GM18873 (cell line): ENCODE data around the gene APLNR.

Experiments used
- ATAC-seq: cut with Tn5 transposase; IDR thresholded peaks from one replicate; pipeline ENCODE4 v1.9.1; 2021; ENCODE audit warnings: mild to moderate bottlenecking, moderate library complexity, moderate number of reproducible peaks; ENCODE audit not compliant: unreplicated experiment, low FRiP score

The APLNR gene

DNA sequence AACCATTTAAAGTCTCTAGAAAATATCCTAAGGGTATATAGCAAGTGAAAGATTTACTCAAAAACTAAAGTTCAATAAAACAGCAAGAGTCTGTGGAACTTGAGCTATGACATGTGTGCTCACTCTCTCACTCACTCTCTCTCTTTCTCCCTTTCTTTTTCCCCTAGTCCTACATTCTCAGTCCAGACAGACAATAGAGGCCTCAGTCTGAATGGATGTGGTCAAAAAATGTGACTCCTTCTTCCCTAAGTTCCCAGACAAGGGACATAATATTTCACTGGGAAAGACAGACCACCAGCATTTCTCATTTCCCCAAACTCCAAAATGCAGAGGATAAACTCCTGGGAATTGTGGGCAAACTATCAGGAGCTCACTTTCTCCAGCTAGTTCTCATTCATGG lies 17.6 kb upstream of the APLNR start:
- ATAC-seq, result no peak

DNA sequence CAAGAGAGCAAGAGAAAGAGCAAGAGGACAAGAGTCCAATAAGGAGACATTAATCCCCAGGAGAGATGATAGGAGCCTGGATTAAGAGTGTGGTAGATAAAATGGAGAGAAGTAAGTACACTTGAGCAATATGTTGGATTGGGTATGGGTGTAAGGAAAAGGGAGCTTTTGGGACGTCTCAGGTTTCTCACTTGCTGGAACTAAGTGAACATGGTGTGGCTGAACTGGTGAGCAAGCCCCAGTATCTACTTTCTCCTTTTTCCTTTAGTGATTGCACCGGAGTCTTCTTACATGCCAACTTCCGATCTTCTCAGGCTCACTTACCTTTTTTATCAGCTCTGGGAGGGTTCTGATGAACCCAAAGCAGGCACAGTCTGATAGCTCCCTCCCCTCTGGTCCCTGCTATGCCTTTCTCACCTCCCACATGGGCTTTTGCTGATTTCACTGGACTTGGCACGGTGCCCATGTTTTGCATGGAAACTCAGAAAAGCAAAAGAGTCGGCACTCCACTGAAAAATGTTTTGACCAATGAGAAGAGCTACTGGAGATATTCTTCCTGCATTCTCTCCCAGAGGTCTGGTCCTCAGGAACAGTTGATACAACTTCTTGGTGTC lies 14.5 kb upstream of the APLNR start:
- no peak for ATAC-seq

DNA sequence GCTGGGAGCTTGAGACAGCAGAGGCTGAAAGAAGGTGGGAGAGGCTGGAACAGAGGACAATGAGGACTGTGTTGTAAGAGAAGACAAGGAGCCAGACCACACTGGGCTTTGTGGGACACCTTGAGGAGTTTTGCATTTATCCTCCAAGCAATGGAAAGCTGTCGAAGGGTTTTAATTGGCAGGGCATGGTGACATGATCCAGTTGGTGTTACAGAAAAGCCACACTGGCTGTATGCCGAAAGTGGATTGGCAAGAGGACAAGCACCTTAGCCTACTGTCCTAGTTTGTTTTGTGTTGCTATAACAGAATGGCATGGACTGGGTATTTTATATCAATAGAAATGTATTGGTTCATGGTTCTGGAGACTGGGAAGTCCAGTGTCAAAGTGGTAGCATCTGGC lies 14.0 kb upstream of the APLNR start:
- ATAC-seq, result no peak

DNA sequence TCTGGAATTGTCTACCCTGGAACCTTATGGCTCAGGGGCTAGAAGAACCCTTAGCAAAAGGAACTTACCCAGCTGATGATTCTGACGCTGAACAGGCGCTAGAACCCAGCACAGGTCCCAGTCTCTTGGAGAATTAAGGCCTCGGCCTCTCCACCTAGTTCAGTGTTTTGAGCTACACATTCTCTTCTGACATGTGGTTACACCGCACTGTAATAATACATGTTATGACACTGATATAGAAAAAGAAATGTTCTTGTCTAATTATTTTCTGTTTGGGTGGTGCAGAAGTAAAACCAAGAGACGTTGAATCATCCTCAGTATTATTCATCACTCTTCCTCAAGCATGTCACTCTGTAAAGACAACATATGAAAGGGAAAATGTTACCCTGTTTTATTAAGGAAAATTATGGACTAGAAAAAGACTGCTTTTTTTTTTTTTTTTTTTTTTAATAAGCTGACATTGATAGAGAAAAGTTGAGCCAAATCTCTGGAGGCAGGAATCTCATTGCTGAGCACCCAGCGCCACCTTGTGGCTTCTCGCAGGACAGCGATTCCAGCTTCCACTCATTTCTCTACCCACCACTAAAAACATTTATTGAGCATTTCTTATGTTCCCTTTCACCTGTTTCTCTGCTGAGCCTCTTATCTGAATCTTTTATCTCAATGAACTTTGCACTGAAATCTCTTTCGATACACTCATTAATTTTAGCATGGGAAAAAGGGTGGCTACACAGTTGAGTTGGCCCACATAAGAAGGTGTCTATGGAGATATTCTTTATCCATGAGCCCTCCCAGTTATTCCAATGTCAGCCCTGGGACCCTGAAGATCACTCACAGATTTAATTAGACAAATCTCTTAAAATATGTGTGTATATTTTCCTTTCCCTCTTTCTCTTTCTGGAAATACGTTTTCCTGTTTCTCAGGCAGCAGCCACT lies 12.6 kb upstream of the APLNR start:
- ATAC-seq, result peak; percentile 50

DNA sequence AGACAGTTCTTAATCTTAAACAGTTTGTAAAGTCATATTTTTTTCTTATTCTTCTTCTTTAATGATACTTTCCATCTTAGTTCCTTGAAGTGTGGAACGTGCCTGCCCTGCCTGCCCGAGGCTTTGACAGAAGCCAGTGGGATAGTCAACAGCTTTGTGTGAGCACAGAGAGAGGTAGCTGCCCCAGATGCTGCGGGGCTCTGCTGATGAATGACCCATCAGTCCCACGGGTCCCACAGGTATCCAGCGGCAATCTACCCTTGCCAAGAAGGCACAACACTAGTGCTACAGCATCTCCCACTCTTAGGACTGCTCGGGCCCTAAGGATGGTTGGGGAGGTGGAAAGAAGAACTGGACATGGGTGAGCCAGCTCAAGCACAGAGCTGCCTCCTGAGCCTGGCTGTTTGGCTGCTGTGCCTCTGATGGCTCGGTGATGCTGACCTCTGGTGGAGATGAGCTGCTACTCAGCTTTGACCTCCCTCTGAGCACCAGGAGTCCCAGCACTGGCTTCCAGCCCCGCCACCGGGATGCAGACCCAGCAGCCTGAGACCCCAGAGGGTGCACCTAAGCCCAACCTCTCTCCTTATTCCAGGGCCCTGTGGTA lies 11.8 kb upstream of the APLNR start:
- peak; percentile 48 for ATAC-seq

DNA sequence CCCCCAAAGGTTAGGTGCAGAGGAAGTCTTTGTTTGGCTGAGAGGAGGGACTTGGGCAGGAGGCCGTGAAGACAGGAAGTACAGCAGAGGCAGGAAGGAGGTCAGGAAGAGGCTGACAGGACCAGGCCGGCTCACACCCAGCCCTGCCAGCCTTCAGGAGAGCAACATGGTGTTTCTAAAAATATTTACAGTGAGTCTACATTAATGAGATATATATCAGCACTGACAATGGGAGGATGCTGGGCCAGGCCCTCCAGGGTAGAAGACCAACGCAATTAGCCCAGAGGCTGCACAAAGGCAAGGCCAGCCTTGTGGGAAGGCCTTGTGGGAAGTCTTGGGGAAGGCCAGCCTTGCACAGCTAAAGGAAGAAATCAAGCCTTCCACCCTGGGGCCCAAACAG lies 7.9 kb upstream of the APLNR start:
- ATAC-seq, result no peak

DNA sequence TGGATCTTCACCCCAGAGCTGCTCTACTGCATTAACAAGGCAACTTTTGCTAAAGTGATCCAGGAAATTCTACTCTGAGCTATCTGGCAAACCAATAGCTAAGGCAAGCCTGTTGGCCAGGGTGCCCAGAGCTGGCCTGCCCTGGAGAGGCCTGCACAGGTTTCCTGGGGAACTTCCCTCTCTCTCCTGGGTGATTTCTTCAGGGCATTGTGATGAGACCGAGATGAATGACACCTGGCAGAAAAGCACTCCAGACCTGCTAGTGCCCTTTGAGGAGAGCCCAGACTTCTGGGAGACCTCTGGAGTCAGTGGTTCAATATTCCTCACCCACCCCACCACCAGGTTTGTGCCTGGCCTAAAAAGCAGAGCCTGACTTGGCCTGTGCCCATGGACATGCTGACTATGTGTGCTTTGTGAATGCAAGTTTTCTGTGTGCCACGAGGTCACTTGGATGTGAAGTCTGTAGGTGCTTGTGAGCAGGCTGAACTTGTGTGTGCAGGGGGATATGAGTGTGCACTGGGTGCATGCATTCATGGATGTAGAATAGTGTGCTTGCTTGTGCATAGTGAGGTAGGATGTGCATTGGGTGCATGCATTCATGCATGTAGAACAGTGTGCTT lies 4.4 kb upstream of the APLNR start:
- ATAC-seq, result no peak

DNA sequence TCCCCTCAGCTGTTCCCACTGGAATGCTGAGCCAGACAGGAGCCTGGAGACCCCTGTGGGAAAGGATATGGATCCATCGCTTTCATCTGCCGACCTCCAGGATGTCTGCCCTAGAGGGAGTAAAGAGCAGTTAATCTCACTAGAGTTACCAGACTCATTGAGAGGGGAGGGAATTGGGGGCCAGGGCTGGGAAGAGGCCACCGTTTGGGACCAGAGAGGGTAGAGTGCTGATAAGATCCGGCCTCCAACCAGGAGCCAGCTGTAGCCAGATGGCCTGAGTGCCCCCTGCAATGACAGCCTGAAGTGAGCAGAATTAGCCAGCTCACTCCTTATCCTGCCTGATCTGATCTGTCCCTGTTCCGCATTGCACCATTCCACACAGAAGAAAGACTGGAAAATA lies 3.7 kb upstream of the APLNR start:
- no peak for ATAC-seq

DNA sequence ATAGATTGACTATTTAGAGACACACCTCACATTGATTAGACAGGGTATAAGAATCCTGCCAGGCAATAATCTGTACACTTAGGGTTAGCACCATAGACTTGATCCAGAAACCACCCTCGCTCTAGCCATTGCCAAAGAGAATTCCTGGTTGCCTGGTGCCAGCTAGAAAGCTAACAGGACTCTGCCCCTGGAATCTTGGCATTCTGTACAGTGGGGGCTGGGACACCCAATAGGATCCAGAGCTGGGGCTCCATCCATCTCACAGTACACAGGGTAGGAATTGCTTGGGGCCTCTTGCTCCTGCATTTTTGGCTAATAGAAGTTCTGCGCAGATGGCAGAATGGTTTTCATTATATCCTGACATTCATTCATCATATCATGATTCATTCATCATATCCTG lies 3.0 kb upstream of the APLNR start:
- no peak for ATAC-seq

DNA sequence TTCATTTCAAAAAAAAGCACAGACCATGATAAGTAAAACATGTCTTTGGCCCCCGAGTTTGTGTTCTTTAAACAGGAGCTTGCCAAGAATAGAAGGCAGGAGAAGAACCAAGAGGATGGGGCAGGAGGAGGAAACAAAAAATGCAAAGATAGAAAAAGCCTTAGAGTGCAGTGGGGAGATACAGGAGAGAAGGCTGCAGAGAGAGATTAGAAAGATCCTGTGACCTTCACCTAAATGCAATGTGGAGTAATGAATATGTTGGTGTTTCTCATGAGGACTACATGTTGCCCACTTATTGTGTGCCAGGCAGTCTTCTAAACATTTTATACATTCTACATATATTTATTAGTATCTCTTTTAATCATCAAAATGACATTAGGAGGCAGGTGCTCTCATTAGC lies 2.3 kb upstream of the APLNR start:
- ATAC-seq, result no peak

DNA sequence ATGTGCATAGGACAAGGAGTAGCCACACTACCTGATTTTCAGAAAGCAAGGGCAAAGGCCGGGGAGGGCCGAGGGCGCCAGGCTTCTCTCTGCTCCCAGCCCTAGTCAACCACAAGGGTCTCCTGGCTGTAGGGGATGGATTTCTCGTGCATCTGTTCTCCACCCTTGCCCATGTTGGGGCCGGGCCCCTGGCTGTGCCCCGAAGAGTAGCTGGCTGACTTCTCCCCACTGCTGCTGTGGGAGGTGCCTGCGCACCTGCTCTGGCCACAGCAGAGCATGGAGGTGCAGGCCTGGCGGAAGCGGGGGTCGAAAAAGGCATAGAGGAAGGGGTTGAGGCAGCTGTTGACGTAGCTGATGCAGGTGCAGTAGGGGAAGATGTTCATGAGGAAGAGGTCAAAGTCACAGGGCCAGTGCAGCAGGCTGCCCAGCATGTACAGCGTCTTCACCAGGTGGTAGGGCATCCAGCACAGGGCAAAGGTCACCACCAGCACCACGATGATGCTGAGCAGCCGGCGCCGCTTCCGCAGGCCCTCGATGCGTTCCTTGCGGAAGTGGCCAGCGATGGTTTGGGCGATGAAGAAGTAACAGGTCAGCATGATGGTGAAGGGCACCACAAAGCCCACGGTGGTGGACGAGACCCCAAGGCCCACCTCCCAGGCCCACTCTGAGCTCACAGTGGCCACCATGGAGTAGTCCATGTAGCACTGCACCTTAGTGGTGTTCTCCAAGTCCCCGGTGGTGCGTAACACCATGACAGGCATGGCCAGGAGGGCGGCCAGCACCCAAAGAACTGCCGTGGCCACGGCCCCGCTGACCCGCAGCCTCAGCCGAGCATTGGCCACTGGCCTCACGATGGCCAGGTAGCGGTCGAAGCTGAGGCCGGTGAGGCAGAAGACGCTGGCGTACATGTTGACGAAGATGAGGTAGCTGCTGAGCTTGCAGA lies 1.0 kb downstream of the APLNR start:
- ATAC-seq, result no peak

DNA sequence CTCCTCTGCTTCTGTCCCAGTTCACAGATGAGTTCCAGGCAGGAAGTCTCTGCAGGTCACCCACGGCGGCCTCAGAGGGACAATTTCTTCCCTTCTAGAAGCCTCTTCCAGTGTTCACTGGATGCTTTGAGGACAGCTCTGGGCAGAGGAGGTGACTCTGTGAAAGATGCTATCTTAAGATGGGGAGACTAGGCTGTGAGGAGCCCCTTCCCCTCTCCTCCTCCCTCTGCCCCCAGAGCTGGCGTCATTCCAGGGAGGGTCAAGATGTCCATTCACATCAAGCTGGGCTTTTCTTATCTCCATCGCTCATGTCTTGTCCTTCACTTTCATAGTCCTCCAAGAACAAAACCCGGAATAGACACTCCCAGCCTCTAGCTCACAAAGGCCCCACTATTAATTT lies 3.3 kb downstream of the APLNR start:
- ATAC-seq, result no peak

DNA sequence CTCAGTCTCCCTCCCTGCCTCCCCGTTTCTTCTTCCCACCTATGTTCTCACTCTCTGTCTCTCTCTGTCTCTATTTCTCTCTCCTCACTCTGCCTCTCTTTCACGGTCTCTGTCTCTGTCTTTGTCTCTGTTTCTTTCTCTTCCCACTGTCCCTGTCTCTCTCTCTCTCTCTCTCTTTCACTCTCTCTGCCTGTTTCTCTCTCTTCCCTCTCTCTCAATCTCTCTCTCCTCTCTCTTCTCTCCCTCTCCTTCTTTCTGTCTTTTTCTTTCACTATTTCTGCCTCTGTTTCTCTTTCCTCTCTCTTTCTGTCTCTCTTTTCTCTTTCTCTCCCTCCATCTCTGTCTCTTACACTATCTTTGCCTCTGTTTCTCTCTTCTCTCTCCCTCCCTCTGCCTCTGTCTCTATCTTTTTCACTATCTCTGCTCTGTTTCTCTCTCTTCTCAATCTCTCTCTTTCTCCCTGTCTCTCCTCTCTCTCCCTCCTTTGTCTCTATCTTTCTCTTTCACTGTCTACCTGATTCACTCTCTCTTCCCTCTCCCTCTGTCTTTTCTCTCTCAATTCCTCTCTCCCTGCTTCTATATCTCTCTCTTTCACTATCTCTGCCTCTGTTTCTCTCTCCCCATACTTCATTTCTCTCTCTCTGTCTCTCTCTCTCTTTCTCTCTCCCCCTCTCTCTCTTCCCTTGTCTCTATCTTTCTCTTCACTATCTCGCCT lies 5.4 kb downstream of the APLNR start:
- no peak for ATAC-seq

DNA sequence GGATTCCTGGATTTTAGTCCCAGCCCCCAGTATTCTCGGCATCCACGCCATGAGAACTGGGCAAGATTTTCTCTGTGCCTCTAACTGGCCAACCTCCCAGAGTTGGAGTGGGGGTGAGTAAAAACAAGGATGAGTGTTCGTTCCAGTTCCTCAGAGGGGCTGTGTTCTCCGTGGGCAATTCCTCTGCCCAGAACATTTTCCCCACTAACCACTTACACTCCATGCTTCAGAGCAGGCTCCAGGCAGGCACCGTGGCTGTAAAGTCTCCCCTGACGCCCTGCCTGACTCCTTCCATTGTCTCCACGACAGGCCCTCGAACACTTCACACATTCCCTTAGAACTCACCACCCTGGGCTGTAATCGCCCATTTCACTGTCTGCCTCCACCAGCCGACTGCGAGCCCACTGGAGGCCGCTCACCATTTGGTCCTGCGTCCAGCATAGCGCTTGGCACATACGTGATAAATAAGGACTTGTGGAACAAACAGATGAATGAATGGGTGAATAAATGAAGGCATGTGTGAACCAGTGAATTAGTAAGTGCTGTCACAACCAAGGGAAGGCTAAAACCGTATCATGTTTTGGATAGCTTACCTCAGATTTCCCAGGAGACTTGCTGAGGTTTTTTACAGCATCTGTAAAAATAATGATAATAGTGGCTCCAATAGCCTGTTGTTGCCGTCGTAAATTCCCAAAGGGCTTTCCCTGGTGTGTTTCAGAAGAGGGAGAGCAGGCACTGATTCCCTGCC lies 6.1 kb downstream of the APLNR start:
- no peak for ATAC-seq

DNA sequence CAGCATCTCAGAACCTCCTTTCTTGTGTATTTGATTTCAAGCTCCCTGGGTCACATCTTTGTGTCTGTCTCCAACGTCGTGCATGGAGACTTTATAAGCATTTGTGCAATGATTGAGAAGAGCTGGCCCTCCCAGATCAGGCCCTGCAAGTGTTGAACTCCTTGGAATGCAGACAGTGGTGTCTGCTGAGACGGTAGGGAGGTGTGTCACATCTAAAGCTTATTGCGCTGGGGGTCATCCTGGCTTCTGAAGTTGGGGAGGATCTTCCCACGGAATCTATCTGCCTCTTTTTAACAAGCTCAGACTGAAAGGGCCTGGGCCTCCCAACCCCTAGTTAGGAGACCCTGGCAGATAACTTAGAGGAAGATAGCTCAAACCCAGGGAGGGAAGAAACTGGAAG lies 6.7 kb downstream of the APLNR start:
- ATAC-seq, result no peak

DNA sequence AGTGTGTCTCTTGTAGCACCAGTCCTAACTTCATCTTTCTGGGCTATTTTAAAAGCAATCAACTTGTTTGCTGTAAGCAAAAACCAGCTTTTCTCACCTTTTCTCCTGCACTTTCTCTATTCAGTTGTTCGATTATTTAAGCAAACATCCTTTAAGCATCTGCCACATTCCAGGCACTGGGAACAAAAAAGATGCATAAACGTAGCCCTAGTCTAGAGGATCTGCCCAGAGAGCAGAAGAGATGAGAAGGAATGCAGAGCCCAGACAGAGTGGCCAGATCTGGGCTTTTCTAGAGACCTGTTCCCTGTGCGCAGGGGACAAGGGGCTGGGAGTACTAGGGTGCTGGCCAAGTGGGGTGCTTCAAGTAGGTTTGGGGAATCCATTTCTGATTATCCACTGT lies 8.4 kb downstream of the APLNR start:
- no peak for ATAC-seq

DNA sequence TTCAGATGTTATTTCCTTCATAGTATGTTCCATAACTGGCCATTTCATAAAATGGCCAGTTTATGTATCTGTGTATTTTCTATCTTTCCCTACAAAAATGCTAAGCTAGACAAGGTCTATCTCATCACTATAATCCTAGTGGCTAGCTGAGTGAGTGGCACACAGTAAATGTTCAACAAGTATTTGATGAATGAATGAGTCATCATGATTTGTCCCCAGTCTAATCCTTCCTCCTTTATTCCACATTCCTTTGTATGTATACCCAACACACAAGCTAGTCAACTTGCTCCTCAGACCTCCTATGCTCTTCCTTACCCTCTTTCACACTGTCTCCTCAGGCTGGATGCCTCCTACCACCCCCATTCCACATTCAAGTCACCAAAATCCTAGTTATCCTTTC lies 12.5 kb downstream of the APLNR start:
- no peak for ATAC-seq

DNA sequence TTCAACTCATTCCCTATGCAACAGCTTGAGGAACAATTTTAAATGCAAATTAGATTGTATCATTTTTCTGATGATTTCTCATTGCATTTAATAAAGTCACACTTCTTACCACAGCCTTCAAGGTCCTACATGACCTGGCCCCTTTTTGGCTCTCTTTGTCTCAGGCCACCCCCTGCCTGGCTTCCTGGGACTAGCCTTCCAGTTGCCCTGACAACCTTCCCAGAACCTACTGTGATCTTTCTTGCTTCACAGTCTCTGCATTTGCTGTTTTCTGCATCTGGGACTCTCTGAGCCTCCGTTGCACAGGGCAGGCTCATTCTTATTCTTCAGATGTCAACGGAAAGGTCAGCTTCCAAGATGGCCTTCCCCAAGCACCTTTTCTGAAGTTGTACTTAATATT lies 12.9 kb downstream of the APLNR start:
- ATAC-seq, result no peak

DNA sequence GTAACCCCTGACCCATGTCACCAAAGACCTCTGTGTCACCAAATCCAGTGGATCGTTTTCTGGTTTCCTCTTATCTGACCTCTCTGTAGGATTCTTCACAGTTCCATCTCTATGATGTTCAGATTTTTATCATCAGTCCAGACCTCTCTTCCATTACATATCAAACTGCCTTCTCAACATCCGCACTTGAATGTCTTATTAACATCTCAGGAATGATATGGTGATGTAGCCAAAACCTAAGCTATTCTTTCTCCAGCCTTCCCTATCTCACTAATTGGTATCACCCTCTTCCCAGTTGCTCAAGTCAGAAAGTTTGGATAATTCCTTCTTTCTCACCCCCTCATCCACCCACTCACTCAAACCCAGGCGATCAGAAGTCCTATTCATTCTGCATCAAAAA lies 13.4 kb downstream of the APLNR start:
- no peak for ATAC-seq
